Measurements from ENCODE around the gene TTC1.

Gene TTC1

DNA sequence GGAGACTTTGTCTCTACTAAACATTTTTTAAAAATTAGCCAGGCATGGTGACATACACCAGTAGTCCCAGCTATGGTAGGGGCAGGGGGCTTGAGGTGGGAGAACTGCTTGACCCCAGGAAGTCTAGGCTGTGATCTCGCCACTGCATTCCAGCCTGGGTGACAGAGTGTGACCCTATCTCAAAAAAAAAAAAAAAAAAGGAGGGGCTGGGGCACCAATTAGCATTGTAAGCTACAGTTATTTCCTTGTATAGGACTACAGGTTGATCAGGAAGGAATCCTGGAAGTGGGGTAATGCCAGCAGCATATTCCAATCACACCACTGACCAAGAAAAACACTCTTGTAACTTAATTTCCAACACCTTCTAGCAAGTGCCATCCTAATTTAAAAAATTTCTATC is 78.3 kb downstream of the TTC1 start:
- TF ChIP-seq, protein P1, sequence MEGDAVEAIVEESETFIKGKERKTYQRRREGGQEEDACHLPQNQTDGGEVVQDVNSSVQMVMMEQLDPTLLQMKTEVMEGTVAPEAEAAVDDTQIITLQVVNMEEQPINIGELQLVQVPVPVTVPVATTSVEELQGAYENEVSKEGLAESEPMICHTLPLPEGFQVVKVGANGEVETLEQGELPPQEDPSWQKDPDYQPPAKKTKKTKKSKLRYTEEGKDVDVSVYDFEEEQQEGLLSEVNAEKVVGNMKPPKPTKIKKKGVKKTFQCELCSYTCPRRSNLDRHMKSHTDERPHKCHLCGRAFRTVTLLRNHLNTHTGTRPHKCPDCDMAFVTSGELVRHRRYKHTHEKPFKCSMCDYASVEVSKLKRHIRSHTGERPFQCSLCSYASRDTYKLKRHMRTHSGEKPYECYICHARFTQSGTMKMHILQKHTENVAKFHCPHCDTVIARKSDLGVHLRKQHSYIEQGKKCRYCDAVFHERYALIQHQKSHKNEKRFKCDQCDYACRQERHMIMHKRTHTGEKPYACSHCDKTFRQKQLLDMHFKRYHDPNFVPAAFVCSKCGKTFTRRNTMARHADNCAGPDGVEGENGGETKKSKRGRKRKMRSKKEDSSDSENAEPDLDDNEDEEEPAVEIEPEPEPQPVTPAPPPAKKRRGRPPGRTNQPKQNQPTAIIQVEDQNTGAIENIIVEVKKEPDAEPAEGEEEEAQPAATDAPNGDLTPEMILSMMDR (IDR thresholded peaks at IDR 0.05) = no peak
- H3K27me3 Mint-ChIP-seq (ENCODE audit: low read depth, poor library complexity) = no peaks in the 10 kb centered on the region
- H3K27ac Mint-ChIP-seq = peak overlapping the region; percentile 54
- peaks cover 28% of the 10 kb centered on the region for H3K4me1 Mint-ChIP-seq
- H3K9me3 Mint-ChIP-seq = no peaks in the 10 kb centered on the region
- no peak for DNase-seq
- no peak overlapping the region for H3K4me3 Mint-ChIP-seq
- peaks cover 14% of the 10 kb centered on the region for H3K36me3 Mint-ChIP-seq (ENCODE audit: low read depth)

DNA sequence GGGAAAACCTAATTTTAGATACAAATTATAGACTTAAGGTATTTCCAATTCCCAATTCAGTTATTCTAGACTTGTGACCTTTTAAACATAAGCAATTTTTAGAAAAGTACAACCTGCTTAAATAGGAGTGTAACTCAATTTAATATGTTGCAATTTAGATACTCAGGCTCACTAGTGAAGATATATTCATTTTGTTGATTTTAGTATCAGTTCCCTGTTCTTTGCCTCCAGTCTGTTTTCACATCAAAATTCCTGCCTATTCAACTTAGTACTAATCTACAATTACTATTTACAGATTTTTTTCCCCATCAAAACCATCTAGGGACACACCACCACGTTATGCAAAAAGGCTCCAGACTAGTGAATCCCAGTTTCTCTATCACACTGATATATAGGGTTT is 79.9 kb downstream of the TTC1 start:
- no peaks in the 10 kb centered on the region for H3K9me3 Mint-ChIP-seq
- H3K4me1 Mint-ChIP-seq = peaks cover 31% of the 10 kb centered on the region
- no peaks in the 10 kb centered on the region for H3K27me3 Mint-ChIP-seq (ENCODE audit: low read depth, poor library complexity)
- H3K36me3 Mint-ChIP-seq (ENCODE audit: low read depth) = peaks cover 30% of the 10 kb centered on the region
- peak overlapping the region; percentile 68 for H3K27ac Mint-ChIP-seq
- DNase-seq = no peak
- TF ChIP-seq, protein P1 (IDR thresholded peaks at IDR 0.05) = no peak
- H3K4me3 Mint-ChIP-seq = no peak overlapping the region

DNA sequence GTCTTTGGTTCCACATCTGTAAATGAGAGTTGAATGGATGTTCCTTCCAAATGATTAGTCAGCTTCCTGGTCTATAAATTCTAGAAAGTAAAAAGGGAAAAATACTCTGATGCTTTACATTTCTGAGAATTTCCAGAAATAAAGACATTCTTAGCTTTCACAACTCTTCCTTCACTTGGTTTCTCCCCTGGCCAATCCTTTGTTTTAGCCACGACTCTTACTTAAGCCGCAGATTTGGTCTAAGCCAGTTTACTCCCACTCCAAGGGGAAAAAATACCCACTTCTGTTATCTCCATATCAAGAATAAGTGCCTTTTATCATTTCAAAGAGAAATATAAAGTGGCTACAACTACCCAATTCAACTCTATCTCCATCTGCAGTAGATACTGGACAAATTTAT is 80.6 kb downstream of the TTC1 start:
- peak overlapping the region; percentile 84 for H3K27ac Mint-ChIP-seq

DNA sequence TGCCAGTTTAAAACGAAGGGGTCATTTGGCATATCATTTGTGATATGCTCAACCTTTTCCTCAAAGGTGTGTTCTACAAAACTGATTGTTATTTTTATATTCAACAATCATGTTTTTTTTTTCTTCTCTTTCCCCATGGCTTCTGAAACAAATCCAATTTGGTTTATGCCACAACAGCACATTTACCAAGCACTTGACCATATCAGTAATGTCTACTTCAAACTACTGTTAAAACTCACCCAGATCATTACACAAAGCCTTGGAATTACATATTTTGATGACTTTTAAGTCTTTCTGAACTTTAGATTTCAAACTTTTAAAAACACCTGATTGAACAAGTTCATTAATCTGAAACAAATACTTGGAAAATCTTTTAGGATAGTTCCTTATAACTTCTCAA is 81.1 kb downstream of the TTC1 start:
- Mint-ChIP-seq H3K27ac (no peak overlapping the region), H3K4me3 (no peak overlapping the region), H3K36me3 (ENCODE audit: low read depth) (peaks cover 33% of the 10 kb centered on the region), H3K9me3 (no peaks in the 10 kb centered on the region), H3K4me1 (peaks cover 36% of the 10 kb centered on the region), H3K27me3 (ENCODE audit: low read depth, poor library complexity) (no peaks in the 10 kb centered on the region)
- TF ChIP-seq, protein P1 (IDR thresholded peaks at IDR 0.05) = no peak
- DNase-seq = no peak

More for the DNA sequence above, 80.6 kb downstream of the TTC1 start:
- Mint-ChIP-seq H3K36me3 (ENCODE audit: low read depth) (peaks cover 36% of the 10 kb centered on the region), H3K4me3 (no peak overlapping the region), H3K4me1 (peaks cover 36% of the 10 kb centered on the region), H3K9me3 (no peaks in the 10 kb centered on the region), H3K27me3 (ENCODE audit: low read depth, poor library complexity) (no peaks in the 10 kb centered on the region)
- TF ChIP-seq, protein P1 (IDR thresholded peaks at IDR 0.05) = no peak
- DNase-seq = no peak

DNA sequence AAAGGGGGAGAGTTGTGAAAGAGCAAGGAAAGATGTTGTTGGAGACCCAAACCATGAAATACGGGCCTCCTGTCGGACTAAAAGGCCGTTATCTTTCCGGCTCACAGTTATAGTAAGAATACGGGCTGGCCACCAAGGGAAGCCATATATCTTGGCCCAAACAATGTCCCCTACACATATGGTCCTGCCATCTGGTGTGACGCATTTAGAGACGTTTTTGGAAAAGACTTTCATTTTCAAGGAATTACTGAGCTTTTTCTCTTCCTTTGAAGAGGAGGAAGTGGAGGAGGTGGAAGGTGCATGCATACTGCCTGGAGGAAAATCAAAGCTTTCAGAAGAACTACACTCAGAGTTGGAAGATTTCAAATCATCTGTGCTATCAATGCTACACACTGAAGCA is 83.6 kb downstream of the TTC1 start:
- no peak for DNase-seq
- no peaks in the 10 kb centered on the region for H3K9me3 Mint-ChIP-seq
- H3K27me3 Mint-ChIP-seq (ENCODE audit: low read depth, poor library complexity) = no peaks in the 10 kb centered on the region
- TF ChIP-seq, protein P1 (IDR thresholded peaks at IDR 0.05) = no peak
- H3K27ac Mint-ChIP-seq = peak overlapping the region; percentile 84
- no peak overlapping the region for H3K4me3 Mint-ChIP-seq
- H3K4me1 Mint-ChIP-seq = peaks cover 28% of the 10 kb centered on the region
- peaks cover 42% of the 10 kb centered on the region for H3K36me3 Mint-ChIP-seq (ENCODE audit: low read depth)

DNA sequence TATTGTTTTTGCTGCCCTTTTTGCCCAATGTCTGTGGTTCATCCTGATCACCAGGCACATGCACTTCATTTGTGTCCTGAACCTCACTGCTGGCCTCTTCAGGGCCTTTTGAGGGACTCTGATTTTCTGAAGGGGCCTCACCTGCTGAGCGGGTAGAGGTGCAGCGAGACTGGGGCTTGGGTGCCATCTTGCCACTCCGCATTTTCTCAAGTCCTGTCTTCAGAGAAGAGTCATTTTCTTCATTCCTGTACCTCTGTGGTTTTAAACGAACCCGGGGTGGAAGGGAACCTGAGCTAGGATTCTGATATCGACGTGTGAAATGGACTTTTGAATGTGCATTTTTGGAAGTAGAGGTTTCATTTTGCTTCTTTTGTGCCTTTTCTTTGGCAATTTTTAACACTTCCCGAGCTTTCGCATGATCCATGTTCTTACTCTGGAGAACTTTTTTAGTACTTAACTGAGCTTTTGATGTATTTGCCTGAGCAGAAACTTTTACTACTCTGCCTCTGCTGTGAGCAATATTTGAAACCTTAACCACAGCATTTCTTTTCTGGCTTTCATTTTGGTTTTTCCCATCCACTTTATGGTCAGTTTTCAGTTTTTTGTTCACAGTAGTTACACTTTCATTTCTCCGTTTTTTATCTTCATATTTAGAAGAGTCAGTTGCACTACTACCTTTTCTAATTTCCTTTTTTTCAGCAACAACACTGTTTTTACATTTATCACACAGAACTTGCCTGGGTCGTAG is 84.2 kb downstream of the TTC1 start:
- TF ChIP-seq, protein P1 (IDR thresholded peaks at IDR 0.05) = no peak
- H3K9me3 Mint-ChIP-seq = no peaks in the 10 kb centered on the region
- H3K36me3 Mint-ChIP-seq (ENCODE audit: low read depth) = peaks cover 46% of the 10 kb centered on the region
- peak overlapping the region; percentile 93 for H3K27ac Mint-ChIP-seq
- peak overlapping the region; percentile 18 for H3K4me3 Mint-ChIP-seq
- no peaks in the 10 kb centered on the region for H3K27me3 Mint-ChIP-seq (ENCODE audit: low read depth, poor library complexity)
- no peak for DNase-seq
- H3K4me1 Mint-ChIP-seq = peaks cover 24% of the 10 kb centered on the region

Data from nephron progenitor cell (in vitro differentiated cells).